HepG2 (cell line): ENCODE results near the gene ARHGAP10. TPM values are rescaled to one million over a fixed set of nuclear protein-coding genes. Genes with fewer than 3 reads are reported as not detected.

Experiments
- ATAC-seq: fragments of 200-7000 bp; cut with Tn5 transposase; 3 replicates; pipeline ENCODE4 v1.9.1; 2020; ENCODE audit warnings: mild to moderate bottlenecking, moderate library complexity
- BruUV-seq: library from RNA; stranded (reverse); fragments of 400-500 nt; replicated peaks from 2 replicates; lab custom pipeline; 2021; lab: Mats Ljungman, UMichigan
- CTCF ChIA-PET: fragments of 300-600 bp; formaldehyde crosslinking; extraction: SDS; loops from one replicate; lab custom pipeline; 2021; ENCODE audit warnings: low total read pairs, inconsistent platforms, low intra/inter-chr PET ratio; lab: Yijun Ruan, JAX
- POLR2A ChIA-PET: fragments of 350-600 bp; sonication (Branson Sonifier 250); formaldehyde crosslinking; loops from one replicate; lab custom pipeline; 2020; ENCODE audit warnings: antibody characterized with exemption, inconsistent platforms; lab: Yijun Ruan, JAX
- DNase-seq: peaks from one replicate; pipeline ENCODE4 v3.0.0-alpha.2; 2015; ENCODE audit warnings: low spot score
- FAIRE-seq: peaks from 3 replicates; lab custom pipeline; 2011; peaks lifted over from hg19 to GRCh38; lab: Jason Lieb, UNC
- H2AFZ ChIP-seq: one replicate; pipeline ENCODE4 v1.6.1; 2011; ENCODE audit warnings: low read length, inconsistent platforms
- H3K27ac ChIP-seq: fragments of 300-600 bp; 3 replicates; pipeline ENCODE4 v1.8.0; 2011; ENCODE audit warnings: mixed run types, mild to moderate bottlenecking, mixed read lengths, low read length, inconsistent platforms; ENCODE audit not compliant: insufficient read depth; ENCODE audit errors: extremely low read length
- H3K27me3 ChIP-seq, 2 experiments: fragments of 200-600 bp in 1 of 2; 2 replicates in 1 of 2; 3 replicates in 1 of 2; pipeline versions ENCODE4 v1.6.0 to v1.8.0; 2011; ENCODE audit warnings: low read length in 2 of 2, mild to moderate bottlenecking in 2 of 2, moderate library complexity in 2 of 2, inconsistent platforms in 1 of 2; ENCODE audit not compliant: insufficient read depth in 2 of 2, control insufficient read depth in 1 of 2
- H3K36me3 ChIP-seq, 2 experiments: fragments of 200-600 bp in 1 of 2; replicated peaks in 1 of 2; 2 replicates in 1 of 2; 3 replicates in 1 of 2; pipeline versions ENCODE4 v1.5.1 to v1.8.0; 2011; ENCODE audit warnings: low read length in 2 of 2, inconsistent platforms in 1 of 2; ENCODE audit not compliant: insufficient read depth in 2 of 2, control insufficient read depth in 1 of 2
- H3K4me1 ChIP-seq: 2 replicates; pipeline ENCODE4 v1.5.1; 2012; ENCODE audit warnings: low read length, inconsistent platforms; ENCODE audit not compliant: insufficient read depth
- H3K4me2 ChIP-seq: 2 replicates; pipeline ENCODE4 v1.6.0; 2011; ENCODE audit warnings: low read depth, low read length, inconsistent platforms
- H3K4me3 ChIP-seq, 3 experiments: fragments of 200-600 bp in 1 of 3; sonication (generic), shearing (Covaris generic) in 1 of 3; replicated peaks in 1 of 3; 2 replicates each; pipeline ENCODE4 v1.5.1; 2011 to 2016; ENCODE audit warnings: low read length in 3 of 3, inconsistent platforms in 2 of 3, low read depth in 2 of 3, mild to moderate bottlenecking in 2 of 3, control low read depth in 1 of 3, mixed read lengths in 1 of 3; ENCODE audit not compliant: insufficient read depth in 1 of 3
- H3K79me2 ChIP-seq: one replicate; pipeline ENCODE4 v1.6.1; 2011; ENCODE audit warnings: low read length, inconsistent platforms; ENCODE audit not compliant: insufficient read depth
- H3K9ac ChIP-seq: 2 replicates; pipeline ENCODE4 v1.6.0; 2011; ENCODE audit warnings: mild to moderate bottlenecking, low read depth, low read length, inconsistent platforms; ENCODE audit not compliant: insufficient read depth
- H3K9me3 ChIP-seq: 2 replicates; pipeline ENCODE4 v1.5.1; 2012; ENCODE audit warnings: mild to moderate bottlenecking, low read length
- H4K20me1 ChIP-seq: 2 replicates; pipeline ENCODE4 v1.6.0; 2011; ENCODE audit warnings: inconsistent platforms, mild to moderate bottlenecking, low read length, moderate library complexity; ENCODE audit not compliant: insufficient read depth
- ATF7 ChIP-seq, 2 experiments: fragments of 450-650 bp in 1 of 2; sonication (generic) in 1 of 2; formaldehyde crosslinking in 1 of 2; IDR thresholded peaks; 2 replicates each; pipeline versions ENCODE4 v1.4.0 to v1.6.1; 2016 to 2020; ENCODE audit warnings: antibody characterized with exemption in 1 of 2, mild to moderate bottlenecking in 1 of 2, missing genetic modification reagents in 1 of 2
- CHD2 ChIP-seq: IDR thresholded peaks from 2 replicates; pipeline ENCODE4 v1.6.1; 2011; ENCODE audit warnings: low read depth, low read length, improper control_type of control experiment
- DPF2 ChIP-seq: sonication (generic); formaldehyde crosslinking; IDR thresholded peaks from 2 replicates; pipeline ENCODE4 v1.4.0; 2020; ENCODE audit warnings: mild to moderate bottlenecking, low read depth, missing genetic modification reagents, borderline replicate concordance
- GABPB1 ChIP-seq: IDR thresholded peaks from 2 replicates; pipeline ENCODE4 v1.6.1; 2016; ENCODE audit warnings: mild to moderate bottlenecking, missing genetic modification reagents, moderate library complexity, missing compliant biosample characterization
- HBP1 ChIP-seq: IDR thresholded peaks from 2 replicates; pipeline ENCODE4 v1.6.1; 2016; ENCODE audit warnings: low read depth, control low read depth
- TBP ChIP-seq: sonication (generic); formaldehyde crosslinking; IDR thresholded peaks from 2 replicates; pipeline ENCODE4 v1.5.0; 2020; ENCODE audit warnings: missing genetic modification reagents
- TRIM22 ChIP-seq: fragments of 450-650 bp; IDR thresholded peaks from 2 replicates; pipeline ENCODE4 v1.6.1; 2017
- ZEB1 ChIP-seq: IDR thresholded peaks from 2 replicates; pipeline ENCODE4 v1.6.1; 2012; ENCODE audit warnings: mild to moderate bottlenecking, low read depth, inconsistent platforms; ENCODE audit not compliant: insufficient replicate concordance
- ZFP62 ChIP-seq: sonication (generic); formaldehyde crosslinking; IDR thresholded peaks from 2 replicates; pipeline ENCODE4 v1.4.0; 2020; ENCODE audit warnings: missing genetic modification reagents
- ZNF367 ChIP-seq: sonication (generic); formaldehyde crosslinking; IDR thresholded peaks from 2 replicates; pipeline ENCODE4 v1.4.0; 2020; ENCODE audit warnings: missing genetic modification reagents, borderline replicate concordance
- ZNF431 ChIP-seq: sonication (generic); formaldehyde crosslinking; IDR thresholded peaks from 2 replicates; pipeline ENCODE4 v1.9.0; 2022; ENCODE audit warnings: missing genetic modification reagents, low read depth, mild to moderate bottlenecking, borderline replicate concordance
- ZNF639 ChIP-seq: conservative IDR thresholded peaks from 2 replicates; pipeline ENCODE4 v1.6.1; 2018; ENCODE audit warnings: missing genetic modification reagents
- ZNF652 ChIP-seq: IDR thresholded peaks from 2 replicates; pipeline ENCODE4 v1.6.1; 2016; ENCODE audit warnings: low read depth, borderline replicate concordance
- WGBS: methylation state at CpG from one replicate; pipeline ENCODE4 v1.1.6; 2017; ENCODE audit warnings: low lambda C conversion rate; 5-methylcytosine and 5-hydroxymethylcytosine counted together
- in situ Hi-C: cut with HindIII; loops from 2 replicates; pipeline ENCODE4 v1.10.0; 2017; ENCODE audit warnings: low pct_unique_long_range_greater_than_20kb; ENCODE audit not compliant: extremely low pct_ligation_motif_present
- intact Hi-C: fragments of 100-400 bp; cut with micrococcal nuclease; formaldehyde crosslinking; loops from one replicate; pipeline ENCODE4 v1.10.0; 2022; ENCODE audit not compliant: unreplicated experiment
- polyA plus RNA-seq, 8 experiments: library from polyadenylated mRNA; depleted of rRNA in 3 of 8; stranded (reverse) in 7 of 8; unstranded in 1 of 8; fragments of >200 nt; fragmentation: Illumina TruSeq in 4 of 8; extraction: Trizol in 4 of 8; gene quantifications; 2 replicates each; pipeline versions ENCODE4 v1.2.1 to v1.2.3, GENCODE V29; 2011 to 2016; ENCODE audit warnings: low read depth in 4 of 8, missing spikeins in 1 of 8, mixed read lengths in 1 of 8; ENCODE audit not compliant: insufficient read depth in 1 of 8
- total RNA-seq, 5 experiments: library from RNA; depleted of rRNA; stranded (reverse); fragments of >200 nt; fragmentation: Illumina TruSeq; extraction: Trizol; gene quantifications; 2 replicates each; pipeline ENCODE4 v1.2.3, GENCODE V29; 2016; ENCODE audit warnings: low read depth in 1 of 5
- TF ChIP-seq, protein P1 (sequence below): sonication (generic); formaldehyde crosslinking; IDR thresholded peaks from 2 replicates; pipeline ENCODE4 v1.4.0; 2020; ENCODE audit warnings: missing genetic modification reagents
- TF ChIP-seq, protein P2 (sequence below): sonication (generic); formaldehyde crosslinking; IDR thresholded peaks from 2 replicates; pipeline ENCODE4 v1.4.0; 2020; ENCODE audit warnings: mild to moderate bottlenecking, missing genetic modification reagents
- TF ChIP-seq, protein P3 (sequence below): sonication (generic); IDR thresholded peaks from 2 replicates; pipeline ENCODE4 v1.6.1; 2016; ENCODE audit warnings: low read depth, borderline replicate concordance

Gene ARHGAP10
- total and polyA plus RNA-seq, 2 of the 13 experiments (the other 11 are each of a cell fraction or from before 2014, with no cell fraction given), result 0.45 to 1.6 TPM

DNA sequence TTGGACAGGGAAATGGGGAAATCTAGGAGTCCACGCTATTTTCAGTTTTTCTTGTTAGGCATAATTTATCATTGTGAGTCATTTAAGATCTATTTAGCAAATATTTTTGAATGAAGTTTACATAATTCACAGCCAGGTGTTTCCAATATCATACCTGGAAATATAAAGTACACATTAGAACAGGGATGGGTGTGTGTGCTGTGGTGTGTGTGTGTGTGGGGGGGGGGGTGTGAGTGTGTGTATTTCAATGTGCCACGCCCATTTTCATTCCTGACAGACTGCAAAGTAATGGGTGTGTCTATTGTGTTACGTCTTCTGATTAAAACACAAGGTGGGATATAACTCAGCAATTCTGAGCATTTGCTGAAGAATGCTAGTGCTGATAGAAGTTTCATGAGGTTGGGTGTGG, 33.2 kb downstream of the ARHGAP10 start (continued):
- TF ChIP-seq ZNF367 (CRISPR knock-in tag), result no peak
- TF ChIP-seq, protein P1, sequence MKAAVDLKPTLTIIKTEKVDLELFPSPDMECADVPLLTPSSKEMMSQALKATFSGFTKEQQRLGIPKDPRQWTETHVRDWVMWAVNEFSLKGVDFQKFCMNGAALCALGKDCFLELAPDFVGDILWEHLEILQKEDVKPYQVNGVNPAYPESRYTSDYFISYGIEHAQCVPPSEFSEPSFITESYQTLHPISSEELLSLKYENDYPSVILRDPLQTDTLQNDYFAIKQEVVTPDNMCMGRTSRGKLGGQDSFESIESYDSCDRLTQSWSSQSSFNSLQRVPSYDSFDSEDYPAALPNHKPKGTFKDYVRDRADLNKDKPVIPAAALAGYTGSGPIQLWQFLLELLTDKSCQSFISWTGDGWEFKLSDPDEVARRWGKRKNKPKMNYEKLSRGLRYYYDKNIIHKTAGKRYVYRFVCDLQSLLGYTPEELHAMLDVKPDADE (CRISPR knock-in tag), result no peak
- TF ChIP-seq, all 625 proteins: peak for 0

DNA sequence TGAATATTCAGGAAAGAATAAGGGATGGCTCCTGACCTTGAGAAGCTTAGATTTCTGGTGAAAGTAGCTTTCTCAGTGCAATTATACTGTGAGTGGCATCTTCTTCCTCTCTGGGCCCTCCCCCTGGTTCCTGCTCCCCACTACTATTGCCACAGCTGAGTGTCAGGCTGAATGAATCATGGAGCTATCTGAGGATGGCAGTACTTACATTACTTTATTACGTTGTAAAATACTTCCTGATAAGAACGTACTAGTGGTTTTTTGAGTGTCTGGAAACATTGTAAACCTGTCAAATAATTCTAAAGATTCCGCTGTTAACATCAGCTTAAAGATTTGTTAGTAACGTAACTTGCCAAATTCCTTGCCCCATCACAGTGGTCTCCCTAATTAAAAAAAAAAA, 36.2 kb downstream of the ARHGAP10 start:
- Histone ChIP-seq H3K4me3 (no peak overlapping the region), H3K4me1 (no peaks in the 10 kb centered on the region), H3K9me3 (no peaks in the 10 kb centered on the region), H3K27me3 (no peaks in the 10 kb centered on the region), H3K79me2 (no peaks in the 10 kb centered on the region), H2AFZ (no peak overlapping the region), H3K27ac (no peak overlapping the region), H4K20me1 (no peaks in the 10 kb centered on the region), H3K4me2 (no peak overlapping the region), H3K36me3 (no peaks in the 10 kb centered on the region), H3K9ac (no peak overlapping the region)
- 47% methylated on average over 4 of the region's 4 CpGs for WGBS
- DNase-seq (no peak), FAIRE-seq (no peak), ATAC-seq (no peak)
- in situ Hi-C loops (no loop called here), intact Hi-C loops (no loop called here)
- ChIA-PET POLR2A (no interaction called here), CTCF (no interaction called here)
- BruUV-seq, result no TSS peak
- no peak for TF ChIP-seq ZEB1
- no peak for TF ChIP-seq DPF2 (CRISPR knock-in tag)
- TF ChIP-seq CHD2, result no peak
- no peak for TF ChIP-seq TRIM22
- TF ChIP-seq ATF7 (IDR thresholded peaks at IDR 0.05), result no peak
- TF ChIP-seq ATF7 (CRISPR knock-in tag; IDR thresholded peaks at IDR 0.05), result no peak
- TF ChIP-seq ZNF431 (CRISPR knock-in tag), result no peak
- no peak for TF ChIP-seq ZFP62 (CRISPR knock-in tag)
- TF ChIP-seq GABPB1 (CRISPR knock-in tag), result no peak
- TF ChIP-seq, protein P2, sequence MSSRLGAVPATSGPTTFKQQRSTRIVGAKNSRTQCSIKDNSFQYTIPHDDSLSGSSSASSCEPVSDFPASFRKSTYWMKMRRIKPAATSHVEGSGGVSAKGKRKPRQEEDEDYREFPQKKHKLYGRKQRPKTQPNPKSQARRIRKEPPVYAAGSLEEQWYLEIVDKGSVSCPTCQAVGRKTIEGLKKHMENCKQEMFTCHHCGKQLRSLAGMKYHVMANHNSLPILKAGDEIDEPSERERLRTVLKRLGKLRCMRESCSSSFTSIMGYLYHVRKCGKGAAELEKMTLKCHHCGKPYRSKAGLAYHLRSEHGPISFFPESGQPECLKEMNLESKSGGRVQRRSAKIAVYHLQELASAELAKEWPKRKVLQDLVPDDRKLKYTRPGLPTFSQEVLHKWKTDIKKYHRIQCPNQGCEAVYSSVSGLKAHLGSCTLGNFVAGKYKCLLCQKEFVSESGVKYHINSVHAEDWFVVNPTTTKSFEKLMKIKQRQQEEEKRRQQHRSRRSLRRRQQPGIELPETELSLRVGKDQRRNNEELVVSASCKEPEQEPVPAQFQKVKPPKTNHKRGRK (CRISPR knock-in tag), result no peak
- TF ChIP-seq HBP1 (CRISPR knock-in tag), result no peak
- no peak for TF ChIP-seq ZNF652
- TF ChIP-seq ZNF639 (CRISPR knock-in tag), result no peak
- TF ChIP-seq, protein P3, sequence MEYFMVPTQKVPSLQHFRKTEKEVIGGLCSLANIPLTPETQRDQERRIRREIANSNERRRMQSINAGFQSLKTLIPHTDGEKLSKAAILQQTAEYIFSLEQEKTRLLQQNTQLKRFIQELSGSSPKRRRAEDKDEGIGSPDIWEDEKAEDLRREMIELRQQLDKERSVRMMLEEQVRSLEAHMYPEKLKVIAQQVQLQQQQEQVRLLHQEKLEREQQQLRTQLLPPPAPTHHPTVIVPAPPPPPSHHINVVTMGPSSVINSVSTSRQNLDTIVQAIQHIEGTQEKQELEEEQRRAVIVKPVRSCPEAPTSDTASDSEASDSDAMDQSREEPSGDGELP, result no peak
- TF ChIP-seq TBP, result no peak
